Measurements from ENCODE around the gene HBQ1.
"Not testable (repeated sequence)": the region's sequence is repeated elsewhere in the genome, so short reads cannot be mapped to it uniquely, and the experiment has no call there.

Gene HBQ1

GRCh38 chr16:152141-153128, 27.8 kb upstream of the HBQ1 start, which contains the start of gene HBZ:
Gene HBZ, plus strand, starts transcription at chr16:152644. Its CDS starts 266 bp downstream, at chr16:152910.
- no peak for TF ChIP-seq CTCF (IDR thresholded peaks at IDR 0.05; ENCODE audit: low read depth, low read length)
- no peak within 1 kb of the TSS for H3K4me3 ChIP-seq (replicated peaks in 1 of 2; ENCODE audit: low read depth in 2 of 2, low read length in 2 of 2)
- DNase-seq (ENCODE audit: low read depth in 2 of 2): no peak

GRCh38 chr16:153129-153521, 27.1 kb upstream of the HBQ1 start:
- not testable (repeated sequence) for H3K4me3 ChIP-seq (replicated peaks in 1 of 2; ENCODE audit: low read depth in 2 of 2, low read length in 2 of 2); DNase-seq (ENCODE audit: low read depth in 2 of 2)

- DNase-seq (ENCODE audit: low read depth in 2 of 2); H3K4me3 ChIP-seq (replicated peaks in 1 of 2; ENCODE audit: low read depth in 2 of 2, low read length in 2 of 2): not testable (repeated sequence)
Measured at GRCh38 chr16:153550-154216, 26.6 kb upstream of the HBQ1 start.

GRCh38 chr16:154217-155030, 25.8 kb upstream of the HBQ1 start:
- peak overlapping the region; percentile 44 to 52 for H3K4me3 ChIP-seq (replicated peaks in 1 of 2; ENCODE audit: low read depth in 2 of 2, low read length in 2 of 2)
- no peak for DNase-seq (ENCODE audit: low read depth in 2 of 2)

GRCh38 chr16:155031-155398, 25.2 kb upstream of the HBQ1 start:
- TF ChIP-seq CTCF (IDR thresholded peaks at IDR 0.05; ENCODE audit: low read depth, low read length): no peak
- H3K4me3 ChIP-seq (replicated peaks in 1 of 2; ENCODE audit: low read depth in 2 of 2, low read length in 2 of 2): no peak overlapping the region

More at GRCh38 chr16:154217-155030, 25.8 kb upstream of the HBQ1 start:
- no peak for TF ChIP-seq CTCF (IDR thresholded peaks at IDR 0.05; ENCODE audit: low read depth, low read length)

GRCh38 chr16:159136-159849, 21.0 kb upstream of the HBQ1 start:
- DNase-seq (ENCODE audit: low read depth in 2 of 2): no peak
- no peak for TF ChIP-seq CTCF (IDR thresholded peaks at IDR 0.05; ENCODE audit: low read depth, low read length)
- H3K4me3 ChIP-seq (replicated peaks in 1 of 2; ENCODE audit: low read depth in 2 of 2, low read length in 2 of 2): no peak overlapping the region

More at GRCh38 chr16:155031-155398, 25.2 kb upstream of the HBQ1 start:
- no peak for DNase-seq (ENCODE audit: low read depth in 2 of 2)

GRCh38 chr16:160242-160641, 20.0 kb upstream of the HBQ1 start:
- not testable (repeated sequence) for DNase-seq (ENCODE audit: low read depth in 2 of 2); H3K4me3 ChIP-seq (replicated peaks in 1 of 2; ENCODE audit: low read depth in 2 of 2, low read length in 2 of 2)

Measured in cardiac fibroblast (primary cell).